ENCODE measurements around the gene CATSPERD. TPM values are rescaled to one million over a fixed set of nuclear protein-coding genes. Genes with fewer than 3 reads are reported as not detected.

Gene CATSPERD
- total and polyA plus RNA-seq, 8 donors = not detected

DNA sequence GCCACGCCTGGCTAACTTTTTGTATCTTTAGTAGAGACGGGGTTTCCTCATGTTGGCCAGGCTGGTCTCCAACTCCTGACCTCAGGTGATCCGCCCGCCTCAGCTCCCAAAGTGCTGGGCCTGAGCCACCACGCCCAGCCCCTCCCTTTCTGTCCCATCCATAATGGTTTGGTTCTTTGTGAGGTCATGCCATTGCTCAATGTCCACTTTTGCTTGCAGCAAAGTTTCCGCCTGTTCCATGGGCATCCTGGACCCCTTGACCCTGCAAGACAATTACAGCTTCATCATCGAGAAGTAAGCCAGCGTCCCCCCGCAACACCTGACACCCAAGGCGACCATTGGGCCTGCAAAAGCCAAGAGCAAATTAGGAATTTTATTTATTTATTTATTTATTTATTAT is 47.5 kb downstream of the CATSPERD start:
- no peak for DNase-seq
- TF ChIP-seq EP300 (IDR thresholded peaks at IDR 0.05) (no peak), POLR2A (IDR thresholded peaks at IDR 0.05) (no peak), CTCF (IDR thresholded peaks at IDR 0.05) (no peak), POLR2AphosphoS5 (IDR thresholded peaks at IDR 0.05) (no peak)
- Histone ChIP-seq H3K9me3 (no peaks in the 10 kb centered on the region), H3K36me3 (no peaks in the 10 kb centered on the region), H3K27ac (no peak overlapping the region), H3K4me3 (no peak overlapping the region), H3K27me3 (peaks cover 0 to 7% (median 0%) of the 10 kb centered on the region in 3 donors), H3K4me1 (no peaks in the 10 kb centered on the region)
- 82 to 88% (median 84%) methylated on average over 10 of the region's 10 CpGs for WGBS, 5 donors
- intact Hi-C loops (cut with DNase I; ENCODE audit: low total_unique reads) = no loop called here

DNA sequence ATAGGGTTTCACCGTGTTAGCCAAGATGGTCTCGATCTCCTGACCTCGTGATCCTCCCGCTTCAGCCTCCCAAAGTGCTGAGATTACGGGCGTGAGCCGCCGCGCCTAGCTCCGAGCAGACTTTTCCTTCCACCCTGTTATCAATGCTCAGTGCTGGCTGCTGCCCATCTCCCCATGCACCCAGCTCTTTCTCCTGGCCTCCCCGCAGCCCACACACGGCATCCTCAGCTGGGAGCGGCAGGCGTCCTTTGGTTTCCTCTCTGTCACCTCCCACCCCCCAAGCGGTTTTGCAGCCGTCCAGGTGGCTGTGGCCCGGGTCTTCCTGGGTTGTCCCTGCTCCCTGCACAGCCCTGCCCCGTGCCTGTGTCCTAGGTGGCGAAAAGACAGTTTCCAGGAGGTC is 52.0 kb downstream of the CATSPERD start:
- no peak overlapping the region for H3K27ac ChIP-seq
- peaks cover 0 to 7% (median 0%) of the 10 kb centered on the region in 3 donors for H3K27me3 ChIP-seq
- H3K4me3 ChIP-seq = no peak overlapping the region
- no peaks in the 10 kb centered on the region for H3K36me3 ChIP-seq
- H3K4me1 ChIP-seq = peaks cover 0 to 5% (median 0%) of the 10 kb centered on the region in 4 donors
- no peak for DNase-seq
- intact Hi-C loops (cut with DNase I; ENCODE audit: low total_unique reads) = no loop called here
- WGBS, 5 donors = 79 to 82% (median 80%) methylated on average over 19 of the region's 19 CpGs
- TF ChIP-seq POLR2AphosphoS5 (IDR thresholded peaks at IDR 0.05) (no peak), EP300 (IDR thresholded peaks at IDR 0.05) (no peak), POLR2A (IDR thresholded peaks at IDR 0.05) (no peak), CTCF (IDR thresholded peaks at IDR 0.05) (no peak)
- no peaks in the 10 kb centered on the region for H3K9me3 ChIP-seq

DNA sequence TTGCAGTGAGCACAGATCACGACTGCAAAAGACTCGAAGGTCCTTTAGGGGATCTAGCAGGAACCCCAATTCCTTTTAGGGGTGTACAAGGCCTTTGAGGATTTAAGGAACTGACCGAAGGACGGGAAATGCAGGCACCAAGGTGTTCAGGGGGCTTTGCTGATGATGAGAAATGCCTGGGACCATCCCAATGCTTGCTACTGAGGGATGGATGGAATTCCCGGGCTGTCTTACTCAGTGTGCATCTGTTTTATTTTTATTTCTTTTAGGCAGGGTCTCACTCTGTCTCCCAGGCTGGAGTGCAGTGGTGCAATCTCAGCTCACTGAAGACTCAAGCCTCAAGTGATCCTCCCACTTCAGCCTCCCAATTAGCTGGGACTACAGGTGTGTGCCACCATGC is 52.8 kb downstream of the CATSPERD start:
- no peaks in the 10 kb centered on the region for H3K36me3 ChIP-seq
- peaks cover 0 to 7% (median 0%) of the 10 kb centered on the region in 3 donors for H3K27me3 ChIP-seq
- TF ChIP-seq CTCF (IDR thresholded peaks at IDR 0.05) = no peak
- TF ChIP-seq EP300 (IDR thresholded peaks at IDR 0.05) = no peak
- TF ChIP-seq POLR2A (IDR thresholded peaks at IDR 0.05) = no peak
- no peak for TF ChIP-seq POLR2AphosphoS5 (IDR thresholded peaks at IDR 0.05)
- no peak overlapping the region for H3K4me3 ChIP-seq
- DNase-seq = no peak
- intact Hi-C loops (cut with DNase I; ENCODE audit: low total_unique reads) = no loop called here
- no peak overlapping the region for H3K27ac ChIP-seq
- WGBS, 5 donors = 75 to 90% (median 85%) methylated on average over 5 of the region's 5 CpGs
- peaks cover 0 to 5% (median 0%) of the 10 kb centered on the region in 4 donors for H3K4me1 ChIP-seq
- H3K9me3 ChIP-seq = no peaks in the 10 kb centered on the region

DNA sequence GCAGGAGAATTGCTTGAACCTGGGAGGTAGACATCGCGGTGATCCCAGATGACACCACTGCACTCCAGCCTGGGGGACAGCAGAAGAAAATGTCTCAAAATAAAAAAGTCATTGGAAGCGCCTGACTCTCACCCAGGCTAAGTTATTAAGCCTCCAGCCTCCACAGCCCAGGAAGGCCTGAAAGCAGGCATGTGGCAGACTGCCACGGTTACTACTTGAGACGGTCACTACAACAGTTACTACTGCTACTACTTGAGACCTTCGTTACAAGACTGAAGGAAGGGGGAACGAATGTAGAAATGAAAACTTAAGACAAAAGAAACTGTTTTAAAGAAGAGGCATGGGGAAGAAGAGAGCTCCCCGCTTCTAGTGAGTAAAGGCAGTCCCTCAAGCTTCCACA is 54.5 kb downstream of the CATSPERD start:
- H3K27me3 ChIP-seq = peaks cover 0 to 7% (median 0%) of the 10 kb centered on the region in 3 donors
- no peaks in the 10 kb centered on the region for H3K9me3 ChIP-seq
- peaks cover 0 to 5% (median 0%) of the 10 kb centered on the region in 4 donors for H3K4me1 ChIP-seq
- 71 to 85% (median 79%) methylated on average over 8 of the region's 8 CpGs for WGBS, 5 donors
- no peak overlapping the region for H3K4me3 ChIP-seq
- no peak for TF ChIP-seq EP300 (IDR thresholded peaks at IDR 0.05)
- no peak for TF ChIP-seq CTCF (IDR thresholded peaks at IDR 0.05)
- no peak for TF ChIP-seq POLR2AphosphoS5 (IDR thresholded peaks at IDR 0.05)
- TF ChIP-seq POLR2A (IDR thresholded peaks at IDR 0.05) = no peak
- no peak for DNase-seq
- intact Hi-C loops (cut with DNase I; ENCODE audit: low total_unique reads) = no loop called here
- no peaks in the 10 kb centered on the region for H3K36me3 ChIP-seq
- no peak overlapping the region for H3K27ac ChIP-seq
